HUES64 (cell line): ENCODE data around the gene SPNS2.

Source experiments
- H3K27ac ChIP-seq: 2 replicates; pipeline ENCODE4 v1.7.0; 2013; ENCODE audit warnings: low read depth, low read length, inconsistent platforms
- H3K27me3 ChIP-seq: 2 replicates; pipeline ENCODE4 v1.6.1; 2013; ENCODE audit warnings: mild to moderate bottlenecking, low read length; ENCODE audit not compliant: insufficient read depth
- H3K36me3 ChIP-seq: 2 replicates; pipeline ENCODE4 v1.6.1; 2013; ENCODE audit warnings: mild to moderate bottlenecking, low read length; ENCODE audit not compliant: insufficient read depth
- H3K4me1 ChIP-seq: 2 replicates; pipeline ENCODE4 v1.6.1; 2013; ENCODE audit warnings: mild to moderate bottlenecking, low read length, moderate library complexity; ENCODE audit not compliant: insufficient read depth
- H3K4me3 ChIP-seq: 2 replicates; pipeline ENCODE4 v1.5.1; 2013; ENCODE audit warnings: mild to moderate bottlenecking, low read length, moderate library complexity
- H3K9ac ChIP-seq: 2 replicates; pipeline ENCODE4 v1.6.1; 2013; ENCODE audit warnings: mild to moderate bottlenecking, low read depth, low read length
- H3K9me3 ChIP-seq: 2 replicates; pipeline ENCODE4 v1.6.1; 2013; ENCODE audit warnings: low read depth, low read length; ENCODE audit not compliant: insufficient read depth
- WGBS: fragments of 150-250, 120-280 bp; methylation state at CpG from one replicate; pipeline ENCODE4 v1.1.7; 2013; ENCODE audit warnings: missing lambda C conversion rate; 5-methylcytosine and 5-hydroxymethylcytosine counted together

The SPNS2 gene

GRCh38 chr17:4497101-4497824 lies 1.4 kb upstream of the SPNS2 start:
- Histone ChIP-seq H3K4me3 (no peak overlapping the region), H3K36me3 (no peaks in the 10 kb centered on the region), H3K9ac (no peak overlapping the region), H3K4me1 (no peaks in the 10 kb centered on the region), H3K27me3 (peaks cover 51% of the 10 kb centered on the region), H3K9me3 (no peaks in the 10 kb centered on the region), H3K27ac (no peak overlapping the region)
- 58% methylated on average over 22 of the region's 23 CpGs for WGBS

GRCh38 chr17:4499431-4500190 lies 930 bp downstream of the SPNS2 start:
- H3K36me3 ChIP-seq = no peaks in the 10 kb centered on the region
- H3K4me1 ChIP-seq = no peaks in the 10 kb centered on the region
- H3K4me3 ChIP-seq = peak overlapping the region; percentile 48
- WGBS = 3% methylated on average over 53 of the region's 53 CpGs
- H3K9ac ChIP-seq = no peak overlapping the region
- H3K27ac ChIP-seq = no peak overlapping the region
- peaks cover 51% of the 10 kb centered on the region for H3K27me3 ChIP-seq
- no peaks in the 10 kb centered on the region for H3K9me3 ChIP-seq

GRCh38 chr17:4500191-4500571 lies 1.5 kb downstream of the SPNS2 start:
- Histone ChIP-seq H3K4me3 (peak overlapping the region; percentile 48), H3K36me3 (no peaks in the 10 kb centered on the region), H3K9me3 (no peaks in the 10 kb centered on the region), H3K27me3 (peaks cover 51% of the 10 kb centered on the region), H3K27ac (no peak overlapping the region), H3K9ac (no peak overlapping the region), H3K4me1 (no peaks in the 10 kb centered on the region)
- WGBS = 32% methylated on average over 6 of the region's 7 CpGs

GRCh38 chr17:4501295-4501949 lies 2.7 kb downstream of the SPNS2 start:
- no peaks in the 10 kb centered on the region for H3K36me3 ChIP-seq
- H3K4me3 ChIP-seq = no peak overlapping the region
- H3K4me1 ChIP-seq = no peaks in the 10 kb centered on the region
- peaks cover 49% of the 10 kb centered on the region for H3K27me3 ChIP-seq
- WGBS = 49% methylated on average over 3 of the region's 3 CpGs
- no peak overlapping the region for H3K9ac ChIP-seq
- no peak overlapping the region for H3K27ac ChIP-seq
- H3K9me3 ChIP-seq = no peaks in the 10 kb centered on the region

GRCh38 chr17:4502466-4503154 lies 3.9 kb downstream of the SPNS2 start:
- WGBS = 75% methylated on average over 18 of the region's 18 CpGs
- Histone ChIP-seq H3K9me3 (no peaks in the 10 kb centered on the region), H3K27me3 (peaks cover 37% of the 10 kb centered on the region), H3K36me3 (no peaks in the 10 kb centered on the region), H3K9ac (no peak overlapping the region), H3K27ac (no peak overlapping the region), H3K4me3 (no peak overlapping the region), H3K4me1 (no peaks in the 10 kb centered on the region)

GRCh38 chr17:4503283-4504025 lies 4.8 kb downstream of the SPNS2 start:
- WGBS = 96% methylated on average over 4 of the region's 4 CpGs
- H3K27me3 ChIP-seq = peaks cover 29% of the 10 kb centered on the region
- H3K9me3 ChIP-seq = no peaks in the 10 kb centered on the region
- no peaks in the 10 kb centered on the region for H3K36me3 ChIP-seq
- H3K27ac ChIP-seq = no peak overlapping the region
- no peak overlapping the region for H3K4me3 ChIP-seq
- H3K9ac ChIP-seq = no peak overlapping the region
- no peaks in the 10 kb centered on the region for H3K4me1 ChIP-seq

- Histone ChIP-seq H3K9ac (no peak overlapping the region), H3K9me3 (no peaks in the 10 kb centered on the region), H3K36me3 (no peaks in the 10 kb centered on the region), H3K27ac (no peak overlapping the region), H3K27me3 (peaks cover 26% of the 10 kb centered on the region), H3K4me3 (no peak overlapping the region), H3K4me1 (no peaks in the 10 kb centered on the region)
- 83% methylated on average over 5 of the region's 5 CpGs for WGBS
Observed at GRCh38 chr17:4504188-4504587, 5.5 kb downstream of the SPNS2 start.

GRCh38 chr17:4505187-4505586 lies 6.5 kb downstream of the SPNS2 start:
- Histone ChIP-seq H3K9ac (no peak overlapping the region), H3K27me3 (peaks cover 16% of the 10 kb centered on the region), H3K27ac (no peak overlapping the region), H3K4me1 (no peaks in the 10 kb centered on the region), H3K36me3 (no peaks in the 10 kb centered on the region), H3K4me3 (no peak overlapping the region), H3K9me3 (no peaks in the 10 kb centered on the region)
- WGBS = 91% methylated on average over 5 of the region's 5 CpGs

GRCh38 chr17:4506175-4506813 lies 7.6 kb downstream of the SPNS2 start:
- Histone ChIP-seq H3K27me3 (peaks cover 5% of the 10 kb centered on the region), H3K4me1 (no peaks in the 10 kb centered on the region), H3K9me3 (no peaks in the 10 kb centered on the region), H3K27ac (no peak overlapping the region), H3K4me3 (no peak overlapping the region), H3K36me3 (no peaks in the 10 kb centered on the region), H3K9ac (no peak overlapping the region)
- WGBS = 86% methylated on average over 13 of the region's 13 CpGs

- 92% methylated on average over 8 of the region's 8 CpGs for WGBS
- Histone ChIP-seq H3K27me3 (no peaks in the 10 kb centered on the region), H3K9me3 (no peaks in the 10 kb centered on the region), H3K27ac (no peak overlapping the region), H3K9ac (no peak overlapping the region), H3K36me3 (no peaks in the 10 kb centered on the region), H3K4me1 (no peaks in the 10 kb centered on the region), H3K4me3 (no peak overlapping the region)
Observed at GRCh38 chr17:4506892-4507291, 8.2 kb downstream of the SPNS2 start.
